B cell (primary cell): ENCODE results near the gene KRTAP12-4. TPM values are rescaled to one million over a fixed set of nuclear protein-coding genes. Genes with fewer than 3 reads are reported as not detected.
"Not testable (repeated sequence)": the region's sequence is repeated elsewhere in the genome, so short reads cannot be mapped to it uniquely, and the experiment has no call there.

Experiments
- ATAC-seq: fragments of 200-7000 bp; cut with Tn5 transposase; one replicate; pipeline ENCODE4 v1.10.0; 2021; ENCODE audit warnings: low read depth, mild to moderate bottlenecking, moderate number of reproducible peaks, moderate library complexity
- CTCF ChIA-PET: fragments of 350-600 bp; sonication (Branson Sonifier 250); formaldehyde crosslinking; loops from one replicate; lab custom pipeline; 2021; ENCODE audit warnings: antibody characterized with exemption, inconsistent platforms; lab: Charles Lee
- POLR2A ChIA-PET: fragments of 350-600 bp; sonication (Branson Sonifier 250); formaldehyde crosslinking; loops from one replicate; lab custom pipeline; 2021; ENCODE audit warnings: antibody characterized with exemption; lab: Charles Lee
- DNase-seq: peaks from one replicate; pipeline ENCODE4 v3.0.0; 2013
- H2AFZ ChIP-seq: 2 replicates; pipeline ENCODE4 v1.6.1; 2012; ENCODE audit warnings: mild to moderate bottlenecking, low read depth, low read length; ENCODE audit not compliant: insufficient read depth, poor library complexity, severe bottlenecking
- H3K27ac ChIP-seq, 2 donors: 1 replicate in 1 of 2; 2 replicates in 1 of 2; pipeline ENCODE4 v1.5.1; 2012 to 2013; ENCODE audit warnings: low read length in 2 of 2, mild to moderate bottlenecking in 2 of 2, moderate library complexity in 1 of 2
- H3K27me3 ChIP-seq, 4 experiments: fragments of 200-600 bp in 1 of 4; sonication (generic) in 1 of 4; replicated peaks in 1 of 4; 1 replicate in 2 of 4; 2 replicates in 2 of 4; pipeline versions ENCODE4 v1.6.1 to v1.7.0; 2013 to 2016; ENCODE audit warnings: low read length in 3 of 4, mild to moderate bottlenecking in 2 of 4, mixed read lengths in 1 of 4, moderate library complexity in 1 of 4; ENCODE audit not compliant: insufficient read depth in 4 of 4, control insufficient read depth in 3 of 4; ENCODE audit errors: control extremely low read depth in 1 of 4
- H3K36me3 ChIP-seq, 2 experiments: replicated peaks in 1 of 2; 1 replicate in 1 of 2; 2 replicates in 1 of 2; pipeline versions ENCODE4 v1.6.1 to v1.7.1; 2013; ENCODE audit warnings: low read length in 1 of 2; ENCODE audit not compliant: insufficient read depth in 2 of 2, control insufficient read depth in 1 of 2; ENCODE audit errors: control extremely low read depth in 1 of 2, extremely low read depth in 1 of 2
- H3K4me1 ChIP-seq, 2 donors: fragments of 200-600 bp in 1 of 2; sonication (generic) in 1 of 2; 1 replicate in 1 of 2; 2 replicates in 1 of 2; pipeline versions ENCODE4 v1.5.1 to v1.6.1; 2013 to 2017; ENCODE audit warnings: low read length in 2 of 2; ENCODE audit not compliant: control insufficient read depth in 2 of 2, insufficient read depth in 2 of 2
- H3K4me2 ChIP-seq: replicated peaks from 2 replicates; pipeline ENCODE3; 2012; ENCODE audit warnings: mild to moderate bottlenecking, low read depth, low read length; ENCODE audit not compliant: poor library complexity, severe bottlenecking
- H3K4me3 ChIP-seq, 5 experiments: fragments of 200-600 bp in 1 of 5; sonication (generic) in 1 of 5; 1 replicate in 3 of 5; 2 replicates in 2 of 5; pipeline versions ENCODE4 v1.5.1 to v1.7.0; 2011 to 2016; ENCODE audit warnings: low read length in 4 of 5, mild to moderate bottlenecking in 4 of 5, low read depth in 2 of 5, control low read depth in 1 of 5, moderate library complexity in 1 of 5; ENCODE audit not compliant: insufficient read depth in 1 of 5; ENCODE audit errors: control extremely low read depth in 1 of 5, extremely low read depth in 1 of 5
- H3K79me2 ChIP-seq: fragments of 200-600 bp; sonication (generic); one replicate; pipeline ENCODE4 v1.6.0; 2016; ENCODE audit warnings: low read length; ENCODE audit not compliant: control insufficient read depth, insufficient read depth
- H3K9ac ChIP-seq: fragments of 200-600 bp; sonication (generic); 2 replicates; pipeline ENCODE4 v1.6.1; 2017; ENCODE audit warnings: mild to moderate bottlenecking, low read length, moderate library complexity
- H3K9me3 ChIP-seq, 3 donors: one replicate each; pipeline versions ENCODE4 v1.6.1 to v1.7.1; 2013; ENCODE audit warnings: low read length in 2 of 3; ENCODE audit not compliant: control insufficient read depth in 2 of 3, insufficient read depth in 1 of 3; ENCODE audit errors: control extremely low read depth in 1 of 3
- H4K20me1 ChIP-seq: 2 replicates; pipeline ENCODE4 v1.6.0; 2012; ENCODE audit warnings: mild to moderate bottlenecking, low read length; ENCODE audit not compliant: insufficient read depth, control insufficient read depth, poor library complexity, severe bottlenecking
- H3K27ac Mint-ChIP-seq: one replicate; pipeline ENCODE4 v1.8.0; 2021; ENCODE audit warnings: mixed read lengths
- H3K27me3 Mint-ChIP-seq: one replicate; pipeline ENCODE4 v1.8.0; 2021; ENCODE audit warnings: mixed read lengths
- H3K4me1 Mint-ChIP-seq: one replicate; pipeline ENCODE4 v1.8.0; 2021; ENCODE audit warnings: mixed read lengths
- H3K4me3 Mint-ChIP-seq: one replicate; pipeline ENCODE4 v1.8.0; 2021; ENCODE audit warnings: mixed read lengths
- H3K9me3 Mint-ChIP-seq: one replicate; pipeline ENCODE4 v1.8.0; 2022; ENCODE audit warnings: mixed read lengths; ENCODE audit not compliant: insufficient read depth
- CTCF ChIP-seq: fragments of 200-600 bp; IDR thresholded peaks from one replicate; pipeline ENCODE4 v1.8.0; 2022; ENCODE audit warnings: antibody characterized with exemption, mild to moderate bottlenecking
- EZH2 ChIP-seq: IDR thresholded peaks from 2 replicates; pipeline ENCODE4 v1.6.1; 2012; ENCODE audit warnings: borderline replicate concordance, low read depth, mild to moderate bottlenecking, moderate library complexity, low read length; ENCODE audit not compliant: insufficient read depth, poor library complexity, severe bottlenecking
- WGBS: methylation state at CpG from one replicate; pipeline ENCODE4 v1.1.5; 2013; ENCODE audit warnings: missing lambda C conversion rate; ENCODE audit not compliant: insufficient coverage; 5-methylcytosine and 5-hydroxymethylcytosine counted together
- intact Hi-C: fragments of 100-400 bp; cut with micrococcal nuclease; formaldehyde crosslinking; loops from one replicate; pipeline ENCODE4 v1.10.0; 2022
- polyA plus RNA-seq: library from polyadenylated mRNA; depleted of rRNA; stranded (reverse); fragments of >200 nt; gene quantifications from 2 replicates; pipeline ENCODE4 v1.2.3, GENCODE V29; 2012
- total RNA-seq, 2 donors: library from RNA; stranded (reverse); fragments of 120-200 nt in 1 of 2; gene quantifications; 1 replicate in 1 of 2; 2 replicates in 1 of 2; pipeline versions ENCODE4 v1.2.3 to v1.2.4, GENCODE V29; 2013 to 2022

Gene KRTAP12-4
- total and polyA plus RNA-seq, 2 donors (not counting 1 experiment from before 2014, with no cell fraction given): not detected

GRCh38 chr21:44647222-44647552, 7.3 kb downstream of the KRTAP12-4 start:
- ATAC-seq (no peak), DNase-seq (no peak)
- Histone ChIP-seq H3K27ac (no peak overlapping the region), H3K4me2 (no peak overlapping the region), H3K79me2 (no peaks in the 10 kb centered on the region), H3K4me1 (no peaks in the 10 kb centered on the region), H2AFZ (no peak overlapping the region), H3K36me3 (no peaks in the 10 kb centered on the region), H3K4me3 (no peak overlapping the region), H3K9me3 (peaks cover 0 to 12% (median 4%) of the 10 kb centered on the region in 3 donors), H3K9ac (no peak overlapping the region), H4K20me1 (no peaks in the 10 kb centered on the region), H3K27me3 (peaks cover 0 to 2% (median 0%) of the 10 kb centered on the region in 4 experiments)
- TF ChIP-seq EZH2 (no peak), CTCF (no peak)
- Mint-ChIP-seq H3K27me3 (peaks cover 3% of the 10 kb centered on the region), H3K9me3 (peaks cover 7% of the 10 kb centered on the region), H3K27ac (no peak overlapping the region), H3K4me3 (no peak overlapping the region), H3K4me1 (no peaks in the 10 kb centered on the region)
- CTCF ChIA-PET: no interaction called here
- POLR2A ChIA-PET: no interaction called here
- intact Hi-C loops: no loop called here
- 79% methylated on average over 8 of the region's 8 CpGs for WGBS

GRCh38 chr21:44646366-44647221, 7.9 kb downstream of the KRTAP12-4 start, which contains the start of gene KRTAP10-11:
Gene KRTAP10-11 (plus strand): TSS chr21:44646414. CDS start chr21:44646459, 45 bp downstream.
- WGBS: 79% methylated on average over 21 of the region's 21 CpGs
- intact Hi-C loops, POLR2A ChIA-PET, CTCF ChIA-PET, H3K27me3 Mint-ChIP-seq, H3K4me3 ChIP-seq, H3K4me3 Mint-ChIP-seq, DNase-seq, H3K27ac ChIP-seq, ATAC-seq, H2AFZ ChIP-seq, H3K36me3 ChIP-seq, H3K27me3 ChIP-seq, H3K79me2 ChIP-seq, H4K20me1 ChIP-seq, H3K4me2 ChIP-seq, H3K4me1 Mint-ChIP-seq, H3K9me3 Mint-ChIP-seq, H3K9ac ChIP-seq, H3K4me1 ChIP-seq, H3K27ac Mint-ChIP-seq: not testable (repeated sequence)
- H3K9me3 ChIP-seq: peaks cover 0 to 13% (median 4%) of the 10 kb centered on the region in 3 donors
